ENCODE measurements around the gene NEK2.
"Not testable (repeated sequence)": the region's sequence is repeated elsewhere in the genome, so short reads cannot be mapped to it uniquely, and the experiment has no call there.

The NEK2 gene

GRCh38 chr1:211695135-211695816, 19.9 kb upstream of the NEK2 start:
- no peak for DNase-seq (ENCODE audit: low spot score)

- DNase-seq (ENCODE audit: low spot score) = not testable (repeated sequence)
These were observed 18.5 kb upstream of the NEK2 start for GRCh38 chr1:211693911-211694310.

GRCh38 chr1:211688421-211688820, 13.0 kb upstream of the NEK2 start:
- no peak for DNase-seq (ENCODE audit: low spot score)

GRCh38 chr1:211687462-211688215, 12.2 kb upstream of the NEK2 start:
- no peak for DNase-seq (ENCODE audit: low spot score)

- DNase-seq (ENCODE audit: low spot score) = no peak
These were observed 10.4 kb upstream of the NEK2 start for GRCh38 chr1:211685823-211686222.

GRCh38 chr1:211684791-211685190, 9.4 kb upstream of the NEK2 start:
- no peak for DNase-seq (ENCODE audit: low spot score)

GRCh38 chr1:211684331-211684730, 8.9 kb upstream of the NEK2 start:
- DNase-seq (ENCODE audit: low spot score) = no peak

- DNase-seq (ENCODE audit: low spot score) = no peak
These were observed 8.2 kb upstream of the NEK2 start for GRCh38 chr1:211683396-211684297.

GRCh38 chr1:211682186-211682585, 6.8 kb upstream of the NEK2 start:
- DNase-seq (ENCODE audit: low spot score) = not testable (repeated sequence)

GRCh38 chr1:211680752-211681327, 5.4 kb upstream of the NEK2 start:
- DNase-seq (ENCODE audit: low spot score) = peak; percentile 95

GRCh38 chr1:211677659-211678058, 2.2 kb upstream of the NEK2 start:
- DNase-seq (ENCODE audit: low spot score) = no peak

- DNase-seq (ENCODE audit: low spot score) = no peak
These were observed 1.3 kb upstream of the NEK2 start for GRCh38 chr1:211676761-211677160.

- DNase-seq (ENCODE audit: low spot score) = no peak
These were observed 724 bp upstream of the NEK2 start for GRCh38 chr1:211676106-211676583.

GRCh38 chr1:211667065-211667617, 8.3 kb downstream of the NEK2 start:
- DNase-seq (ENCODE audit: low spot score) = no peak

- no peak for DNase-seq (ENCODE audit: low spot score)
These were observed 14.7 kb downstream of the NEK2 start for GRCh38 chr1:211660718-211661222.

- no peak for DNase-seq (ENCODE audit: low spot score)
These were observed 18.7 kb downstream of the NEK2 start for GRCh38 chr1:211656728-211657127.

GRCh38 chr1:211654838-211655787, 20.3 kb downstream of the NEK2 start:
- peak; percentile 82 for DNase-seq (ENCODE audit: low spot score)

- DNase-seq (ENCODE audit: low spot score) = peak; percentile 31
These were observed 21.4 kb downstream of the NEK2 start for GRCh38 chr1:211653959-211654496.

GRCh38 chr1:211653293-211653692, 22.1 kb downstream of the NEK2 start:
- no peak for DNase-seq (ENCODE audit: low spot score)

GRCh38 chr1:211652371-211652770, 23.1 kb downstream of the NEK2 start:
- no peak for DNase-seq (ENCODE audit: low spot score)

Data from RKO (cell line).